ENCODE measurements around the gene SYNE4. TPM values are rescaled to one million over a fixed set of nuclear protein-coding genes. Genes with fewer than 3 reads are reported as not detected.

The SYNE4 gene
- 0.07 and 0.14 TPM in 2 replicates for polyA plus RNA-seq (2011; rRNA removed)
- 0.14 TPM in 1 of 2 replicates, not detected in the other for polyA minus RNA-seq (2011; rRNA and poly(A)+ RNA removed)

DNA sequence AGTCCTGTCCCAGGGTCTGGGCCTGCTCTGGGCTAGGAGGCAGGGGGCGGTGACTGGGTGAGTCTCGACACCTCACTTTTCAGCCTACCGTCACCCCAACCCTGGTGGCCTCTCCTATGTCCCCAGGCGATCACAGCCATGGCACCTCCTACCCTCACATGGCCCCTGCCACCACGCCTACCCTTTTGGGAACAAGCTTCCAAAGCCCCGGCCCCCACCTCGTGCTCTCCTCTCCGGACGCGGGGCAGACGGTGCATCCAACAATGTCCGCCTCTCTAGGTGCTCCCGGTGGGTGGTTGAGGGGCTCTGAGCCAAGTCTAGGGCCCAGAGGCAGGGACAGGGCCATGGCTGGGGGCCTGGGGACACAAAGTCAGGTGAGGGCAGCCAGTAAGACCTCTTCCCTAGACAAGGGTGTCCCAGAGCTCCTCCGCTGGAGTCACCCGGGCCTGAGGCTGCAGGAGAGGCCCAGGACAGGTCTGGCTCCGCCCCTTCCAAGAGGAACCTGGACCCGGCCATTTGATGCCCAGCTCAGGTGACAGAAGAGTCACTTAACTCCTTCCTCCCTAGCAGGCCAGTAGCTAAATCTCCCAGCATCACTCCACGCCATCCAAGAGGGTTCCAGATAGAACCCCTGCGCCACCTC lies at the start of gene SYNE4:
Gene SYNE4 (minus strand): TSS at position 478 of the 643 bp plus-strand sequence. CDS start 132 bp downstream, at position 346.
- POLR2A ChIA-PET, result no interaction called here
- Histone ChIP-seq H3K27ac (ENCODE audit: low read depth, low read length) (peak within 1 kb of the TSS; percentile 11), H3K4me3 (ENCODE audit: low read depth, low read length) (peak within 1 kb of the TSS; percentile 50), H3K27me3 (ENCODE audit: control insufficient read depth, insufficient read depth, low read length) (no peaks in the 10 kb centered on the region), H3K9me3 (ENCODE audit: control insufficient read depth, insufficient read depth, low read length) (no peaks in the 10 kb centered on the region)
- CTCF ChIA-PET, result no interaction called here
- no peak for DNase-seq (ENCODE audit: low read depth, low spot score)
- no peak for TF ChIP-seq CTCF (IDR thresholded peaks at IDR 0.05; ENCODE audit: low read depth, low read length)

DNA sequence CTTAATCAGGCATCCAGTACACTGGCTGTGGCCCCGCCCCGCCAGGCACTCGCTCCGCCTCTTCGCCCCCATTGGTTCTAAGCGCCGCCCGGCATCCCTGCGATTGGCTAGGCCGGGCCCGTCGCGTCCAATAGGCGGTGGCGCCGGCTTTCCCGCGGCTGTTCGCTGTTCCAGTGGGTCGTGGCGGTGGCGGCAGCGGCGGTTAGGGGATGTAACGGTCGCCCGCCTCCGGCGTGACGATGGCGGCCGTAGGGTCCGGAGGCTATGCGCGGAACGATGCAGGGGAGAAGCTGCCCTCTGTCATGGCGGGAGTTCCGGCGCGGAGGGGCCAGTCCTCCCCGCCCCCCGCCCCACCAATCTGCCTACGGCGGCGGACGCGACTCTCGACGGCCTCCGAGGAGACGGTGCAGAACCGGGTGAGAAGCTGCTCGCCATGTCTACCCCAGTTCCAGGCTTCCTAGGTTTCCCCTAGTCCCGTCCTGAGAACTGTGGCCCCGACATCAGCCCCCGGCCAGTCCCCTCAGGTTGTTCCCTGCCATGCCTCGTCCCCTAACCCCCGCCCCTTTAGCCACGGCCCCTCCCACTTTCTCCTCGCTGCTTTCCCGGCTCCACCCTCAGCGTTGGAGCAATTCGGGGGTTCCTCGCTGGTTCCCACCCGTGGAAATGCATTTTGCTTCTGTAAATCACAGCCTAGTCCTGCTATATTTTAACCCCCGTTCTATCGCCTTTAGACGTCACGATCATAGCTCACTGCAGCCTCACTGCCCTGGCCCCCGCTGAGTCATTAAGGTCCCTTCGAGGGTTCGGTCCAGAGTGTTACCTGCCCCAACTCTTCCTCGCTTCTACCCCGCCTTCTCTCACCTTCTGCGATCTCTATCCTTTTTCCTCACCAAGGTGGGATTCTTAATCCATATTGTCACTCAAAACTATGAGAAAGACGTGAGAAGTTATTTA lies 46.4 kb upstream of the SYNE4 start, which contains the start of gene WDR62:
Gene WDR62 (plus strand): TSS at position 165 of the 954 bp plus-strand sequence. CDS start 75 bp downstream, at position 240.
- Histone ChIP-seq H3K27ac (ENCODE audit: low read depth, low read length) (peak within 1 kb of the TSS; percentile 97), H3K4me3 (ENCODE audit: low read depth, low read length) (peak within 1 kb of the TSS; percentile 83), H3K9me3 (ENCODE audit: control insufficient read depth, insufficient read depth, low read length) (no peaks in the 10 kb centered on the region; the same call in 1 of the 2 replicates), H3K27me3 (ENCODE audit: control insufficient read depth, insufficient read depth, low read length) (no peaks in the 10 kb centered on the region)
- no peak; the same call in 1 of the 2 replicates for TF ChIP-seq CTCF (IDR thresholded peaks at IDR 0.05; ENCODE audit: low read depth, low read length)
- CTCF ChIA-PET, result interaction anchor here (0.9 to 1.7 kb wide), 4 partner anchors 10 to 25 kb away, joined by 3 to 5 read pairs (median 4); no protein-coding TSS in a partner anchor
- POLR2A ChIA-PET, result interaction anchor here (0.7 to 1.5 kb wide), 6 partner anchors 11 to 73 kb away, joined by 3 to 10 read pairs (median 6); partner anchors contain the start of genes ALKBH6 and SDHAF1
- peak; percentile 67 for DNase-seq (ENCODE audit: low read depth, low spot score)

GRCh38 chr19:36054119-36054732 lies 45.6 kb upstream of the SYNE4 start, which contains the start of gene THAP8:
TSS of gene THAP8 (minus strand) at chr19:36054285. CDS start at chr19:36054217, 68 bp downstream.
- TF ChIP-seq CTCF (IDR thresholded peaks at IDR 0.05; ENCODE audit: low read depth, low read length), result peak; percentile 60
- Histone ChIP-seq H3K27me3 (ENCODE audit: control insufficient read depth, insufficient read depth, low read length) (no peaks in the 10 kb centered on the region), H3K4me3 (ENCODE audit: low read depth, low read length) (peak within 1 kb of the TSS; percentile 83), H3K27ac (ENCODE audit: low read depth, low read length) (peak within 1 kb of the TSS; percentile 97), H3K9me3 (ENCODE audit: control insufficient read depth, insufficient read depth, low read length) (no peaks in the 10 kb centered on the region; the same call in 1 of the 2 replicates)
- DNase-seq (ENCODE audit: low read depth, low spot score), result peak; percentile 99
- POLR2A ChIA-PET, result interaction anchor here (0.7 to 1.5 kb wide), 7 partner anchors 10 to 74 kb away, joined by 3 to 10 read pairs (median 7); partner anchors contain the start of genes ALKBH6 and SDHAF1
- CTCF ChIA-PET, result interaction anchor here (0.9 to 1.7 kb wide), 6 partner anchors 10 to 116 kb away, joined by 3 to 5 read pairs (median 3); no protein-coding TSS in a partner anchor

GRCh38 chr19:36051637-36052036 lies 43.0 kb upstream of the SYNE4 start:
- no peaks in the 10 kb centered on the region for H3K27me3 ChIP-seq (ENCODE audit: control insufficient read depth, insufficient read depth, low read length)
- TF ChIP-seq CTCF (IDR thresholded peaks at IDR 0.05; ENCODE audit: low read depth, low read length), result no peak
- no peaks in the 10 kb centered on the region; the same call in 1 of the 2 replicates for H3K9me3 ChIP-seq (ENCODE audit: control insufficient read depth, insufficient read depth, low read length)
- POLR2A ChIA-PET, result interaction anchor here (0.7 kb wide), 1 partner anchor 72 kb away, joined by 4 read pairs; no protein-coding TSS in a partner anchor
- CTCF ChIA-PET, result interaction anchor here (0.7 kb wide), 1 partner anchor 54 kb away, joined by 4 read pairs; no protein-coding TSS in a partner anchor
- DNase-seq (ENCODE audit: low read depth, low spot score), result no peak
- H3K4me3 ChIP-seq (ENCODE audit: low read depth, low read length), result no peak overlapping the region
- H3K27ac ChIP-seq (ENCODE audit: low read depth, low read length), result no peak overlapping the region

Data from AG04450 (cell line).